WTC11 (cell line): ENCODE results near the gene NFAT5.
"Not testable (repeated sequence)": the region's sequence is repeated elsewhere in the genome, so short reads cannot be mapped to it uniquely, and the experiment has no call there.

Source experiments
- ATF2 ChIP-seq: sonication (generic); formaldehyde crosslinking; IDR thresholded peaks from 2 replicates; pipeline ENCODE4 v1.8.1; 2022; ENCODE audit warnings: low read depth, missing genetic modification reagents, borderline replicate concordance
- CDX4 ChIP-seq: fragments of 250-450 bp; sonication (Bioruptor Pico); IDR thresholded peaks from 2 replicates; pipeline ENCODE4 v1.9.0; 2021; ENCODE audit warnings: moderate library complexity, mild to moderate bottlenecking, inconsistent platforms, borderline replicate concordance
- CTCF ChIP-seq: fragments of 200-600 bp; IDR thresholded peaks from 2 replicates; pipeline ENCODE4 v1.8.0; 2022; ENCODE audit warnings: antibody characterized with exemption
- E2F1 ChIP-seq: sonication (generic); formaldehyde crosslinking; IDR thresholded peaks from 2 replicates; pipeline ENCODE4 v1.8.0; 2022; ENCODE audit warnings: mild to moderate bottlenecking, missing genetic modification reagents
- MAX ChIP-seq: sonication (generic); formaldehyde crosslinking; IDR thresholded peaks from 2 replicates; pipeline ENCODE4 v1.8.0; 2022; ENCODE audit warnings: mild to moderate bottlenecking, missing genetic modification reagents
- NFE2L1 ChIP-seq: sonication (generic); formaldehyde crosslinking; IDR thresholded peaks from 2 replicates; pipeline ENCODE4 v1.8.1; 2023; ENCODE audit warnings: missing genetic modification reagents
- NR1H2 ChIP-seq: sonication (generic); formaldehyde crosslinking; IDR thresholded peaks from 2 replicates; pipeline ENCODE4 v1.9.0; 2021; ENCODE audit warnings: mild to moderate bottlenecking, moderate library complexity, missing genetic modification reagents
- NR2C2 ChIP-seq: sonication (generic); formaldehyde crosslinking; IDR thresholded peaks from 2 replicates; pipeline ENCODE4 v1.8.0; 2022; ENCODE audit warnings: mild to moderate bottlenecking, missing genetic modification reagents
- SMAD4 ChIP-seq: sonication (generic); formaldehyde crosslinking; IDR thresholded peaks from 2 replicates; pipeline ENCODE4 v1.8.0; 2022; ENCODE audit warnings: mild to moderate bottlenecking, missing genetic modification reagents
- SP1 ChIP-seq: sonication (generic); formaldehyde crosslinking; conservative IDR thresholded peaks from 2 replicates; pipeline ENCODE4 v1.8.1; 2022; ENCODE audit warnings: missing genetic modification reagents
- TEAD4 ChIP-seq: sonication (generic); formaldehyde crosslinking; IDR thresholded peaks from 2 replicates; pipeline ENCODE4 v1.8.0; 2022; ENCODE audit warnings: mild to moderate bottlenecking, missing genetic modification reagents
- USF2 ChIP-seq: sonication (generic); formaldehyde crosslinking; IDR thresholded peaks from 2 replicates; pipeline ENCODE4 v1.8.1; 2023; ENCODE audit warnings: mild to moderate bottlenecking, missing genetic modification reagents, moderate library complexity
- ZNF281 ChIP-seq: sonication (generic); formaldehyde crosslinking; IDR thresholded peaks from 2 replicates; pipeline ENCODE4 v1.8.0; 2023; ENCODE audit warnings: mild to moderate bottlenecking, missing genetic modification reagents

GRCh38 chr16:69636563-69637146 lies 70.9 kb downstream of the NFAT5 start:
- not testable (repeated sequence) for TF ChIP-seq CTCF; E2F1 (CRISPR knock-in tag); USF2 (CRISPR knock-in tag); NR2C2; ATF2; TEAD4; NFE2L1 (CRISPR knock-in tag); ZNF281; SMAD4 (CRISPR knock-in tag); MAX (CRISPR knock-in tag); CDX4 (CRISPR knock-in tag); NR1H2 (CRISPR knock-in tag); SP1 (CRISPR knock-in tag)
